Parathyroid adenoma (tissue), 2 donors: Measurements from ENCODE around the gene NAV2.
A peak's percentile ranks its signal among the peaks of the same experiment; 100 is the strongest.

Experiments
- H2AFZ ChIP-seq: fragments of 300-600 bp; sonication (generic); one replicate; pipeline ENCODE4 v1.7.0; 2017; ENCODE audit warnings: antibody characterized with exemption, mild to moderate bottlenecking
- H3K27ac ChIP-seq: fragments of 300-600 bp; sonication (generic); one replicate; pipeline ENCODE4 v1.7.0; 2017
- H3K27me3 ChIP-seq: fragments of 300-600 bp; sonication (generic); one replicate; pipeline ENCODE4 v1.7.0; 2017; ENCODE audit warnings: low read length; ENCODE audit not compliant: control insufficient read depth, insufficient read depth
- H3K36me3 ChIP-seq: fragments of 300-600 bp; sonication (generic); one replicate; pipeline ENCODE4 v1.7.0; 2017; ENCODE audit warnings: low read length; ENCODE audit not compliant: control insufficient read depth, insufficient read depth
- H3K4me1 ChIP-seq: fragments of 300-600 bp; sonication (generic); one replicate; pipeline ENCODE4 v1.7.0; 2017; ENCODE audit warnings: control low read depth
- H3K4me2 ChIP-seq: fragments of 300-600 bp; sonication (generic); one replicate; pipeline ENCODE4 v1.7.0; 2017; ENCODE audit warnings: low read length
- H3K4me3 ChIP-seq: fragments of 300-600 bp; sonication (generic); one replicate; pipeline ENCODE4 v1.7.0; 2017; ENCODE audit warnings: low read depth, low read length
- H3K79me2 ChIP-seq: fragments of 300-600 bp; sonication (generic); one replicate; pipeline ENCODE4 v1.7.0; 2017; ENCODE audit warnings: control low read depth
- H3K9ac ChIP-seq: fragments of 300-600 bp; sonication (generic); one replicate; pipeline ENCODE4 v1.7.0; 2017; ENCODE audit warnings: mild to moderate bottlenecking
- H3K9me3 ChIP-seq: fragments of 300-600 bp; sonication (generic); one replicate; pipeline ENCODE4 v1.7.0; 2017; ENCODE audit warnings: low read length; ENCODE audit not compliant: control insufficient read depth
- CTCF ChIP-seq: fragments of 300-600 bp; sonication (generic); IDR thresholded peaks from one replicate; pipeline ENCODE4 v1.7.0; 2017; ENCODE audit warnings: antibody characterized with exemption, mild to moderate bottlenecking
- donor health status: primary hyperparathyroidism.

NAV2 gene

GRCh38 chr11:19679952-19680828 is 32.4 kb upstream of the NAV2 start:
- H3K9me3 ChIP-seq, result no peaks in the 10 kb centered on the region
- H2AFZ ChIP-seq, result no peak overlapping the region
- no peak overlapping the region for H3K4me3 ChIP-seq
- H3K36me3 ChIP-seq, result no peaks in the 10 kb centered on the region
- no peak overlapping the region for H3K4me2 ChIP-seq
- H3K27me3 ChIP-seq, result no peaks in the 10 kb centered on the region
- H3K4me1 ChIP-seq, result no peaks in the 10 kb centered on the region
- H3K79me2 ChIP-seq, result no peaks in the 10 kb centered on the region
- TF ChIP-seq CTCF, result no peak
- peak overlapping the region; percentile 54 for H3K27ac ChIP-seq
- H3K9ac ChIP-seq, result no peak overlapping the region

- no peak overlapping the region for H3K9ac ChIP-seq
- H3K79me2 ChIP-seq, result no peaks in the 10 kb centered on the region
- no peaks in the 10 kb centered on the region for H3K36me3 ChIP-seq
- H3K9me3 ChIP-seq, result no peaks in the 10 kb centered on the region
- peak overlapping the region; percentile 42 for H3K27ac ChIP-seq
- no peak overlapping the region for H3K4me2 ChIP-seq
- H3K4me1 ChIP-seq, result no peaks in the 10 kb centered on the region
- TF ChIP-seq CTCF, result no peak
- H3K4me3 ChIP-seq, result no peak overlapping the region
- H3K27me3 ChIP-seq, result no peaks in the 10 kb centered on the region
- H2AFZ ChIP-seq, result no peak overlapping the region
Measured at GRCh38 chr11:19680829-19681368, 31.7 kb upstream of the NAV2 start.

- Histone ChIP-seq H3K4me2 (no peak overlapping the region), H3K27ac (no peak overlapping the region), H2AFZ (no peak overlapping the region), H3K36me3 (no peaks in the 10 kb centered on the region), H3K9ac (no peak overlapping the region), H3K79me2 (no peaks in the 10 kb centered on the region), H3K4me1 (no peaks in the 10 kb centered on the region), H3K4me3 (no peak overlapping the region), H3K9me3 (no peaks in the 10 kb centered on the region), H3K27me3 (no peaks in the 10 kb centered on the region)
- TF ChIP-seq CTCF, result no peak
Measured at GRCh38 chr11:19683141-19683805, 29.4 kb upstream of the NAV2 start.

GRCh38 chr11:19683862-19684491 is 28.7 kb upstream of the NAV2 start:
- no peaks in the 10 kb centered on the region for H3K4me1 ChIP-seq
- H3K27me3 ChIP-seq, result no peaks in the 10 kb centered on the region
- no peak overlapping the region for H3K4me2 ChIP-seq
- H2AFZ ChIP-seq, result no peak overlapping the region
- no peaks in the 10 kb centered on the region for H3K36me3 ChIP-seq
- no peak overlapping the region for H3K4me3 ChIP-seq
- no peak for TF ChIP-seq CTCF
- no peak overlapping the region for H3K27ac ChIP-seq
- H3K79me2 ChIP-seq, result no peaks in the 10 kb centered on the region
- no peak overlapping the region for H3K9ac ChIP-seq
- no peaks in the 10 kb centered on the region for H3K9me3 ChIP-seq
